ENCODE measurements around the gene TSPYL4. TPM values are rescaled to one million over a fixed set of nuclear protein-coding genes. Genes with fewer than 3 reads are reported as not detected.

TSPYL4 gene
- total RNA-seq, 1 experiment from 2014 or later, result 15.0 TPM

DNA sequence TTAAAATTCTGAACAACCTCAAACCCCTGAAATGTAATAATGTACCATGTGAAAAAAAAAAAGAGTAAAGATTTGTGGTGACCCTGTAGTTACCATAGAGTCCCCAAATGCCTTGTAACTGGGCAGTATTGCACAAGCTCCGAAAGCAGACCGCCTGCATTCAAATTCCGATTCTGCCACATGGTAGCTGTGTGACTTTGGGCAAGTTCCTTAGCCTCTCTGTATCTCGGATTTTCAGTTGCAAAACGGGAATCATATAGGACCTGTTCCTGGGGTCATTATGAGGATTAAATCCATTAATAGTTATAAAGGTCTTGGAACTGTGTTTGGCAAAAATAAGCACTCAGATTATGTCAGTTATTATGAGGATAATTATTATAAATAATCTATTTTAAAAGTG is 43.6 kb downstream of the TSPYL4 start:
- H3K9me3 Mint-ChIP-seq (ENCODE audit: low read depth, unreplicated experiment), result no peaks in the 10 kb centered on the region
- H3K4me1 Mint-ChIP-seq (ENCODE audit: low read depth, unreplicated experiment), result no peaks in the 10 kb centered on the region
- H3K27ac Mint-ChIP-seq (ENCODE audit: unreplicated experiment), result no peak overlapping the region
- TF ChIP-seq, protein P1, sequence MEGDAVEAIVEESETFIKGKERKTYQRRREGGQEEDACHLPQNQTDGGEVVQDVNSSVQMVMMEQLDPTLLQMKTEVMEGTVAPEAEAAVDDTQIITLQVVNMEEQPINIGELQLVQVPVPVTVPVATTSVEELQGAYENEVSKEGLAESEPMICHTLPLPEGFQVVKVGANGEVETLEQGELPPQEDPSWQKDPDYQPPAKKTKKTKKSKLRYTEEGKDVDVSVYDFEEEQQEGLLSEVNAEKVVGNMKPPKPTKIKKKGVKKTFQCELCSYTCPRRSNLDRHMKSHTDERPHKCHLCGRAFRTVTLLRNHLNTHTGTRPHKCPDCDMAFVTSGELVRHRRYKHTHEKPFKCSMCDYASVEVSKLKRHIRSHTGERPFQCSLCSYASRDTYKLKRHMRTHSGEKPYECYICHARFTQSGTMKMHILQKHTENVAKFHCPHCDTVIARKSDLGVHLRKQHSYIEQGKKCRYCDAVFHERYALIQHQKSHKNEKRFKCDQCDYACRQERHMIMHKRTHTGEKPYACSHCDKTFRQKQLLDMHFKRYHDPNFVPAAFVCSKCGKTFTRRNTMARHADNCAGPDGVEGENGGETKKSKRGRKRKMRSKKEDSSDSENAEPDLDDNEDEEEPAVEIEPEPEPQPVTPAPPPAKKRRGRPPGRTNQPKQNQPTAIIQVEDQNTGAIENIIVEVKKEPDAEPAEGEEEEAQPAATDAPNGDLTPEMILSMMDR (IDR thresholded peaks at IDR 0.05; ENCODE audit: unreplicated experiment), result no peak
- intact Hi-C loops (cut with micrococcal nuclease; ENCODE audit: unreplicated experiment), result no loop called here
- BruUV-seq (replicated peaks), result no TSS peak
- CTCF ChIA-PET, result interaction anchor here (0.7 to 0.8 kb wide), 2 partner anchors 66 to 508 kb away, joined by 3 read pairs; no protein-coding TSS in a partner anchor
- H3K4me3 Mint-ChIP-seq (ENCODE audit: low read depth, unreplicated experiment), result no peak overlapping the region
- no peaks in the 10 kb centered on the region for H3K27me3 Mint-ChIP-seq (ENCODE audit: unreplicated experiment)
- H3K36me3 Mint-ChIP-seq (ENCODE audit: insufficient read depth, unreplicated experiment), result no peaks in the 10 kb centered on the region
- no peak for DNase-seq

- BruUV-seq (replicated peaks), result no TSS peak
- intact Hi-C loops (cut with micrococcal nuclease; ENCODE audit: unreplicated experiment), result no loop called here
Measured at GRCh38 chr6:116208056-116208785, 45.7 kb downstream of the TSPYL4 start.

GRCh38 chr6:116206231-116206903 is 47.5 kb downstream of the TSPYL4 start:
- no TSS peak for BruUV-seq (replicated peaks)
- H3K9me3 Mint-ChIP-seq (ENCODE audit: low read depth, unreplicated experiment), result no peaks in the 10 kb centered on the region
- no peaks in the 10 kb centered on the region for H3K4me1 Mint-ChIP-seq (ENCODE audit: low read depth, unreplicated experiment)
- no peaks in the 10 kb centered on the region for H3K36me3 Mint-ChIP-seq (ENCODE audit: insufficient read depth, unreplicated experiment)
- CTCF ChIA-PET, result no interaction called here
- no peaks in the 10 kb centered on the region for H3K27me3 Mint-ChIP-seq (ENCODE audit: unreplicated experiment)
- no peak overlapping the region for H3K27ac Mint-ChIP-seq (ENCODE audit: unreplicated experiment)
- no peak for DNase-seq
- no peak overlapping the region for H3K4me3 Mint-ChIP-seq (ENCODE audit: low read depth, unreplicated experiment)
- TF ChIP-seq, protein P1 (IDR thresholded peaks at IDR 0.05; ENCODE audit: unreplicated experiment), result no peak
- intact Hi-C loops (cut with micrococcal nuclease; ENCODE audit: unreplicated experiment), result no loop called here

More at GRCh38 chr6:116208056-116208785, 45.7 kb downstream of the TSPYL4 start:
- TF ChIP-seq, protein P1 (IDR thresholded peaks at IDR 0.05; ENCODE audit: unreplicated experiment), result no peak
- Mint-ChIP-seq H3K27me3 (ENCODE audit: unreplicated experiment) (no peaks in the 10 kb centered on the region), H3K9me3 (ENCODE audit: low read depth, unreplicated experiment) (no peaks in the 10 kb centered on the region), H3K36me3 (ENCODE audit: insufficient read depth, unreplicated experiment) (no peaks in the 10 kb centered on the region), H3K27ac (ENCODE audit: unreplicated experiment) (no peak overlapping the region), H3K4me1 (ENCODE audit: low read depth, unreplicated experiment) (no peaks in the 10 kb centered on the region), H3K4me3 (ENCODE audit: low read depth, unreplicated experiment) (no peak overlapping the region)
- no peak for DNase-seq
- CTCF ChIA-PET, result interaction anchor here (2.0 kb wide), 1 partner anchor 10 kb away, joined by 6 read pairs; no protein-coding TSS in a partner anchor

- Mint-ChIP-seq H3K4me3 (ENCODE audit: low read depth, unreplicated experiment) (no peak overlapping the region), H3K27ac (ENCODE audit: unreplicated experiment) (no peak overlapping the region), H3K27me3 (ENCODE audit: unreplicated experiment) (no peaks in the 10 kb centered on the region), H3K36me3 (ENCODE audit: insufficient read depth, unreplicated experiment) (no peaks in the 10 kb centered on the region), H3K4me1 (ENCODE audit: low read depth, unreplicated experiment) (no peaks in the 10 kb centered on the region), H3K9me3 (ENCODE audit: low read depth, unreplicated experiment) (no peaks in the 10 kb centered on the region)
- CTCF ChIA-PET, result no interaction called here
- no TSS peak for BruUV-seq (replicated peaks)
- intact Hi-C loops (cut with micrococcal nuclease; ENCODE audit: unreplicated experiment), result no loop called here
- no peak for DNase-seq
- TF ChIP-seq, protein P1 (IDR thresholded peaks at IDR 0.05; ENCODE audit: unreplicated experiment), result no peak
Measured at GRCh38 chr6:116205281-116205680, 48.6 kb downstream of the TSPYL4 start.

Data from Calu3 (cell line).